Measurements from ENCODE around the gene LPO. TPM values are rescaled to one million over a fixed set of nuclear protein-coding genes. Genes with fewer than 3 reads are reported as not detected.

The LPO gene
- total and polyA plus RNA-seq, 2 donors from 2014 or later = not detected

GRCh38 chr17:58233543-58233942 is 4.8 kb upstream of the LPO start:
- Histone ChIP-seq H3K4me3 (ENCODE audit: low read length in 3 of 3) (no peak overlapping the region), H3K27me3 (ENCODE audit: control insufficient read depth, insufficient read depth, low read length) (no peaks in the 10 kb centered on the region), H3K4me1 (ENCODE audit: control insufficient read depth in 2 of 3, insufficient read depth in 2 of 3, low read depth in 1 of 3, low read length in 3 of 3) (peaks cover 0 to 2% (median 0%) of the 10 kb centered on the region in 3 donors), H3K36me3 (ENCODE audit: control insufficient read depth in 2 of 3, insufficient read depth in 3 of 3, low read length in 3 of 3) (no peaks in the 10 kb centered on the region), H3K9me3 (ENCODE audit: control insufficient read depth in 2 of 3, insufficient read depth in 1 of 3, low read length in 3 of 3) (no peaks in the 10 kb centered on the region), H3K9ac (ENCODE audit: low read length in 3 of 3) (no peak overlapping the region), H3K27ac (ENCODE audit: low read depth in 2 of 2, low read length in 2 of 2) (no peak overlapping the region)
- DNase-seq (no peak), FAIRE-seq (no peak)
- intact Hi-C loops (cut with DNase I) = no loop called here
- TF ChIP-seq CTCF (IDR thresholded peaks at IDR 0.05; ENCODE audit: borderline replicate concordance, extremely low read depth, insufficient read depth) = no peak

GRCh38 chr17:58234512-58234911 is 3.9 kb upstream of the LPO start:
- no peaks in the 10 kb centered on the region for H3K9me3 ChIP-seq (ENCODE audit: control insufficient read depth in 2 of 3, insufficient read depth in 1 of 3, low read length in 3 of 3)
- no peaks in the 10 kb centered on the region for H3K36me3 ChIP-seq (ENCODE audit: control insufficient read depth in 2 of 3, insufficient read depth in 3 of 3, low read length in 3 of 3)
- H3K4me3 ChIP-seq (ENCODE audit: low read length in 3 of 3) = no peak overlapping the region
- FAIRE-seq (no peak), DNase-seq (no peak)
- H3K9ac ChIP-seq (ENCODE audit: low read length in 3 of 3) = no peak overlapping the region
- H3K27me3 ChIP-seq (ENCODE audit: control insufficient read depth, insufficient read depth, low read length) = no peaks in the 10 kb centered on the region
- H3K27ac ChIP-seq (ENCODE audit: low read depth in 2 of 2, low read length in 2 of 2) = no peak overlapping the region
- peaks cover 0 to 2% (median 0%) of the 10 kb centered on the region in 3 donors for H3K4me1 ChIP-seq (ENCODE audit: control insufficient read depth in 2 of 3, insufficient read depth in 2 of 3, low read depth in 1 of 3, low read length in 3 of 3)
- TF ChIP-seq CTCF (IDR thresholded peaks at IDR 0.05; ENCODE audit: borderline replicate concordance, extremely low read depth, insufficient read depth) = no peak
- intact Hi-C loops (cut with DNase I) = no loop called here

DNA sequence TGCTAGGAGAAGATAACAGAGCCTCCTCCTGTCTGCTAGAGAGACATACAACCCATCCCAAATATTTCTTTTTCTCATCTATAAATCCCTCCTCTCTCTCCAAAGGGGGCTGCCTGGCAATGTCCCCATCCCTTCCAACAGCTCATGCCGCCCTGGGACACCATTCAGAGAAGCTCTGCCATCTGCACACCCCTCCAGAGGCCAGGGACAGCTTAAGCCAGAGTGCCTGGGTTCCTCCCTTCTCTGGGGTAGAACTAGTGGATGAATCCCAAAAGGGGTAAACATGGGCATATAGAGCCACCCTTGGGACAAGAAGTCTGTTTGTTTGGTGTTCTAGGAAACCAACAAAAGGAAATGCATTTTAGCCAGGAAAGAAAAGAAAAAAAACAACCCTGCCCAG is 2.6 kb upstream of the LPO start:
- Histone ChIP-seq H3K9me3 (ENCODE audit: control insufficient read depth in 2 of 3, insufficient read depth in 1 of 3, low read length in 3 of 3) (no peaks in the 10 kb centered on the region), H3K36me3 (ENCODE audit: control insufficient read depth in 2 of 3, insufficient read depth in 3 of 3, low read length in 3 of 3) (no peaks in the 10 kb centered on the region), H3K9ac (ENCODE audit: low read length in 3 of 3) (no peak overlapping the region), H3K27ac (ENCODE audit: low read depth in 2 of 2, low read length in 2 of 2) (no peak overlapping the region), H3K4me3 (ENCODE audit: low read length in 3 of 3) (no peak overlapping the region), H3K4me1 (ENCODE audit: control insufficient read depth in 2 of 3, insufficient read depth in 2 of 3, low read depth in 1 of 3, low read length in 3 of 3) (peaks cover 0 to 2% (median 0%) of the 10 kb centered on the region in 3 donors), H3K27me3 (ENCODE audit: control insufficient read depth, insufficient read depth, low read length) (no peaks in the 10 kb centered on the region)
- FAIRE-seq = no peak
- DNase-seq = no peak
- intact Hi-C loops (cut with DNase I) = no loop called here
- TF ChIP-seq CTCF (IDR thresholded peaks at IDR 0.05; ENCODE audit: borderline replicate concordance, extremely low read depth, insufficient read depth) = no peak

DNA sequence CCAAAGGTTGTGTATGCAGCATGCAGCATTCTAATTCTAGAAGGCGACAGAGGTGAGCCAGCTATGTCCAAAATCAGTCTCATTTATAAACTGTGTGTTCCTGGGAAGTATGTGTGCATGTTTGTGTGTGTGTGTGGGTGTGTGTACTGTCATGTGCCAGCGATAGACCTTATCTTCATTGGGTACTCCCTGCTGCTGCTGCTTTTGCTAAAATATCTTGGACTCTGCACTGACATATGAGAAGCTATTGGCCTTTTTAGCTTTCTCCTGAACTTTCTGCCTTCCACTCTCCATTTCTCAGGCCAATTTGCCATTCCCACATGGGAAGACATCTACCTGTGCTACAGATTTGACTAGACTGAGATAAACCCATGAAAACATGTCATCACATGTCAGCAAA is 2.0 kb upstream of the LPO start:
- intact Hi-C loops (cut with DNase I) = no loop called here
- TF ChIP-seq CTCF (IDR thresholded peaks at IDR 0.05; ENCODE audit: borderline replicate concordance, extremely low read depth, insufficient read depth) = no peak
- no peak overlapping the region for H3K27ac ChIP-seq (ENCODE audit: low read depth in 2 of 2, low read length in 2 of 2)
- H3K27me3 ChIP-seq (ENCODE audit: control insufficient read depth, insufficient read depth, low read length) = no peaks in the 10 kb centered on the region
- H3K9ac ChIP-seq (ENCODE audit: low read length in 3 of 3) = no peak overlapping the region
- H3K36me3 ChIP-seq (ENCODE audit: control insufficient read depth in 2 of 3, insufficient read depth in 3 of 3, low read length in 3 of 3) = no peaks in the 10 kb centered on the region
- FAIRE-seq (no peak), DNase-seq (no peak)
- no peaks in the 10 kb centered on the region for H3K9me3 ChIP-seq (ENCODE audit: control insufficient read depth in 2 of 3, insufficient read depth in 1 of 3, low read length in 3 of 3)
- H3K4me1 ChIP-seq (ENCODE audit: control insufficient read depth in 2 of 3, insufficient read depth in 2 of 3, low read depth in 1 of 3, low read length in 3 of 3) = peaks cover 0 to 2% (median 0%) of the 10 kb centered on the region in 3 donors
- H3K4me3 ChIP-seq (ENCODE audit: low read length in 3 of 3) = no peak overlapping the region

Data from kidney (tissue), 14 donors.